Tibial nerve (tissue), 4 donors: ENCODE results near the gene ALKBH8. TPM values are rescaled to one million over a fixed set of nuclear protein-coding genes. Genes with fewer than 3 reads are reported as not detected.
"Not testable (repeated sequence)": the region's sequence is repeated elsewhere in the genome, so short reads cannot be mapped to it uniquely, and the experiment has no call there.

ENCODE experiments used
- DNase-seq, 2 donors: peaks; one replicate each; pipeline ENCODE4 v3.0.0-alpha.2; 2019; ENCODE audit warnings: low spot score in 2 of 2
- H3K27ac ChIP-seq, 4 donors: fragments of 200-600 bp; sonication (generic) in 3 of 4; one replicate each; pipeline ENCODE4 v1.5.1; 2017 to 2019; ENCODE audit warnings: mild to moderate bottlenecking in 1 of 4
- H3K27me3 ChIP-seq, 2 donors: fragments of 200-600 bp; sonication (generic) in 1 of 2; one replicate each; pipeline versions ENCODE4 v1.5.1 to v1.6.0; 2017 to 2019
- H3K36me3 ChIP-seq, 3 donors: fragments of 200-600 bp; sonication (generic); one replicate each; pipeline ENCODE4 v1.5.1; 2018 to 2019
- H3K4me1 ChIP-seq, 4 donors: fragments of 200-600 bp; sonication (generic) in 3 of 4; one replicate each; pipeline ENCODE4 v1.5.1; 2017 to 2019
- H3K4me3 ChIP-seq, 4 donors: fragments of 200-600 bp; sonication (generic) in 3 of 4; one replicate each; pipeline ENCODE4 v1.5.1; 2017 to 2019; ENCODE audit warnings: mild to moderate bottlenecking in 1 of 4, moderate library complexity in 1 of 4
- H3K9me3 ChIP-seq, 4 donors: fragments of 200-600 bp; sonication (generic) in 3 of 4; one replicate each; pipeline ENCODE4 v1.5.1; 2017 to 2019
- CTCF ChIP-seq, 5 experiments: fragments of 200-600 bp in 3 of 5; fragments of 450-650 bp in 2 of 5; sonication (generic) in 3 of 5; IDR thresholded peaks; one replicate each; pipeline ENCODE4 v1.5.1; 2016 to 2019; ENCODE audit warnings: antibody characterized with exemption in 5 of 5, mild to moderate bottlenecking in 3 of 5, moderate library complexity in 2 of 5
- EP300 ChIP-seq, 2 donors: sonication (generic); formaldehyde crosslinking; IDR thresholded peaks; one replicate each; pipeline ENCODE4 v1.6.1; 2017; ENCODE audit warnings: antibody characterized with exemption in 2 of 2, mild to moderate bottlenecking in 1 of 2
- POLR2A ChIP-seq, 2 donors: fragments of 450-650 bp; IDR thresholded peaks; one replicate each; pipeline ENCODE4 v1.6.1; 2017; ENCODE audit warnings: antibody characterized with exemption in 2 of 2, mild to moderate bottlenecking in 2 of 2, moderate library complexity in 2 of 2
- WGBS, 2 donors: methylation state at CpG; one replicate each; pipeline ENCODE4 v1.1.5; 2018; 5-methylcytosine and 5-hydroxymethylcytosine counted together
- total RNA-seq, 4 donors: library from RNA; depleted of rRNA; stranded (reverse); fragments of >200 nt; gene quantifications; one replicate each; pipeline ENCODE4 v1.1.0, GENCODE V29; 2016

The ALKBH8 gene
- total RNA-seq, 4 donors from 2014 or later: 3.6 to 6.3 (median 5.5) TPM

GRCh38 chr11:107467696-107468095, 97.8 kb downstream of the ALKBH8 start:
- no peaks in the 10 kb centered on the region for H3K4me1 ChIP-seq
- TF ChIP-seq EP300 (IDR thresholded peaks at IDR 0.05): no peak
- TF ChIP-seq POLR2A (IDR thresholded peaks at IDR 0.05): no peak
- no peak for TF ChIP-seq CTCF (IDR thresholded peaks at IDR 0.05)
- H3K9me3 ChIP-seq: peaks cover 0 to 7% (median 0%) of the 10 kb centered on the region in 4 donors
- peaks cover 0 to 8% of the 10 kb centered on the region in 2 donors for H3K27me3 ChIP-seq
- H3K36me3 ChIP-seq: no peaks in the 10 kb centered on the region
- H3K4me3 ChIP-seq: no peak overlapping the region
- no peak overlapping the region for H3K27ac ChIP-seq
- WGBS, 2 donors: 64 to 73% methylated on average over 1 of the region's 1 CpG
- no peak for DNase-seq

DNA sequence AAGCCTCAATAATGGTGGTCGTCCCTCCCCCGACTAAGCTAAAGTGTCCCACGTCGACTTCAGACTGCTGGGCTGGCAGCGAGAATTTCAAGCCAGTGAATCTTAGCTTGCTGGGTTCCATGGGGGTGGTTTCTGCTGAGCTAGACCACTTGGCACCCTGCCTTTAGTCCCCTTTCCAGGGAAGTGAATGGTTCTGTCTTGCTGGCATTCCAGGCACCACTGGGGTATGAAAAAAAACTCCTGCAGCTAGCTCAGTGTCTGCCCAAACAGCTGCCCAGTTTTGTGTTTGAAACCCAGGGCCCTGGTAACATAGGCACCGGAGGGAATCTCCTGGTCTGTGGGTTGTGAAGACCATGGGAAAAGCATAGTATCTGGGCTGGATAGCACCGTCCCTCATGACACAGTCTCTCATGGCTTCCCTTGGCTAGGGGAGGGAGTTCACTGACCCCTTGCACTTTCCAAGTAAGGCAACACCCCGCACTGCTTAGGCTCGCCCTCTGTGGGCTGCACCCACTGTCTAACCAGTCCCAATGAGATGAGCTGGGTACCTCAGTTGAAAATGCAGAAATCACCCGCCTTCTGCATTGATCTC, 99.2 kb downstream of the ALKBH8 start:
- H3K36me3 ChIP-seq, H3K4me3 ChIP-seq, H3K27ac ChIP-seq, DNase-seq, H3K27me3 ChIP-seq, H3K4me1 ChIP-seq, H3K9me3 ChIP-seq: not testable (repeated sequence)
- 71 to 91% methylated on average over 10 of the region's 10 CpGs for WGBS, 2 donors

DNA sequence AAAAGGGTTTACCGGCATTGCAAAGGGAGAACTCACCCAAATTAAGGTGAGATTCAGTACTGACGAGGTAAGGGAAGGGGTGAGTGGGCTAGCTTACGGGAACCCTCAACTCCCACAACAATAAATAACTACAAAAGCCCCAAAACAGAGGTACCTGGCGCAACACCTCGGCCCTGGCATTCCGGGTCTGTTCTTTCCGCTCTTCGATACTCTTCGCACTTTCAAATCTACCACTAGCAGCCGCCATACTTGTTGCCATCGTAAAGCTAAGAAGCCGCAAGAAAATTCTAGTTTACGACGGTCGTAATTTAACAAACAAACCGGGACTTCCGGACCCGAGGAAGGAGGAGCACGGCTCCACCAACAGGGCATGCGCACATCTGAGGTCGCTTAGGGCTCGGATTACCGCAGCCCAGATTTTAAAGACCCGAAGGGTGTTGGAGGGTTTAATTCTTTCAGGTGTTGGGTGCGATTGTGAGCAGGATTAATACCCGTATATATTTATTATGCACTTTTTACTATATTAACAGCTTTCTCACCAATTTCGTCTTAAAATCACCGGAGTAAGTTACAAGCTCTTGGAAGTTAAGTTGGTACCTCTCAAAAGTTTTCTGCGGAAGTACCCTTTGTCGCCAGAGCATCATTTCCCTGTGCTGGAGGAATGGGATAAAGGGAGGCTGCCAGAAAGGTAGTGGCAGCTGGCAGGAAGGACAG, 107.8 kb downstream of the ALKBH8 start, which contains the start of gene CWF19L2:
Gene CWF19L2 (minus strand): TSS at position 268 of the 714 bp plus-strand sequence. CDS start 9 bp downstream, at position 259.
- Histone ChIP-seq H3K4me1 (peaks cover 0 to 24% (median 14%) of the 10 kb centered on the region in 4 donors), H3K27me3 (no peaks in the 10 kb centered on the region), H3K27ac (peak within 1 kb of the TSS; percentile 63 to 89 (median 68)), H3K9me3 (no peaks in the 10 kb centered on the region), H3K36me3 (peaks cover 0 to 16% (median 0%) of the 10 kb centered on the region in 3 donors), H3K4me3 (peak within 1 kb of the TSS; percentile 64 to 84 (median 74))
- TF ChIP-seq EP300 (IDR thresholded peaks at IDR 0.05): peak; percentile 70 to 94
- TF ChIP-seq POLR2A (IDR thresholded peaks at IDR 0.05): peak in 1 of 2 donors; percentile 47
- peak in 1 of 5 experiments; percentile 27 for TF ChIP-seq CTCF (IDR thresholded peaks at IDR 0.05)
- 1% methylated on average over 30 of the region's 30 CpGs for WGBS, 2 donors
- peak; percentile 66 to 80 for DNase-seq

GRCh38 chr11:107457205-107457557, 108.4 kb downstream of the ALKBH8 start:
- TF ChIP-seq POLR2A (IDR thresholded peaks at IDR 0.05) (no peak), EP300 (IDR thresholded peaks at IDR 0.05) (no peak), CTCF (IDR thresholded peaks at IDR 0.05) (no peak)
- peaks cover 0 to 22% (median 0%) of the 10 kb centered on the region in 3 donors for H3K36me3 ChIP-seq
- H3K9me3 ChIP-seq: no peaks in the 10 kb centered on the region
- no peaks in the 10 kb centered on the region for H3K27me3 ChIP-seq
- 0 to 1% methylated on average over 6 of the region's 6 CpGs for WGBS, 2 donors
- no peak for DNase-seq
- H3K4me3 ChIP-seq: peak overlapping the region; percentile 64 to 84 (median 74)
- peak overlapping the region; percentile 63 to 89 (median 68) for H3K27ac ChIP-seq
- peaks cover 0 to 24% (median 14%) of the 10 kb centered on the region in 4 donors for H3K4me1 ChIP-seq

DNA sequence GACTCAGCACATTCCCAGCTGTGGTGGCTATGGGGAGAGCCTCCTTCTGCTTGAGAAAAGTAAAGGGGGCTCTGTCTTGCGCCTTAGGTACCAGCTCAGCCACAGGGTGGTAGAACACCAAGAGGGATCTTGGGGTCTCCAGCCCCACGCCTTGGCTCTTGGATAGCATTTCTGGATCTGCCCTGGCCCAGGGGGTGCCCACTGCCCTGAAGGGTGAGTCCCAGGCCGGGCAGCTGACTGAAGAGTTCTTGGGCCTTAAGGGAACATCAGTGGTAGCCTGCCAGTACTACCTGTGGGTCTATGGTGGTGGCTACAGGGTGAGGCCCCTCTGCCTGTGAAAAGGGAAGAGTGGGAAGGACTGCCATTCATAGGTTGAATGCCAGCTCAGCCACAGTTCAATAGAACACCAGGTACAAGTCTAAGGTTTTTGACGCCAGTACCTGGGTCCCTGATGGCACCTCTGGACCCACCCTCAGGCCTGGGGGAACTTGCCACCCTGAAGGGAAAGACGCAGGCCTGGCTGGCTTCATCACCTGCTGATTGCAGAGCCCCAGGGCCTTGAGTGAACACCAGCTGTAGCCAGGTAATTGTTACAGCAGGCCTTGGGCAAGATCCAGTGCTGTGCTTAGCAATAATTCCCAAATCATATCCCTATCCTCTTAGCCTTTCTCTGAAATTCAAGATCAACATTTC, 111.8 kb downstream of the ALKBH8 start:
- H3K36me3 ChIP-seq: peaks cover 0 to 29% (median 0%) of the 10 kb centered on the region in 3 donors
- H3K9me3 ChIP-seq: no peaks in the 10 kb centered on the region
- no peak overlapping the region for H3K4me3 ChIP-seq
- DNase-seq: no peak
- WGBS, 2 donors: 93 to 98% methylated on average over 5 of the region's 5 CpGs
- TF ChIP-seq POLR2A (IDR thresholded peaks at IDR 0.05): no peak
- no peaks in the 10 kb centered on the region for H3K27me3 ChIP-seq
- H3K4me1 ChIP-seq: peaks cover 0 to 24% (median 14%) of the 10 kb centered on the region in 4 donors
- no peak overlapping the region for H3K27ac ChIP-seq

Other genes starting within 250 kb of the ALKBH8 start
- 10 to 100 TPM; 28.0 to 40.5 (median 32.5) TPM for gene CWF19L2, start 107.9 kb downstream of the ALKBH8 start, total RNA-seq
- gene ELMOD1, start 25.4 kb upstream of the ALKBH8 start, total RNA-seq: 1 to 10 TPM in 2 of 4 donors, under 1 TPM in 2; 0.30 to 1.2 (median 0.85) TPM
- gene SLN, start 146.3 kb upstream of the ALKBH8 start, total RNA-seq: 1 to 10 TPM in 2 of 4 donors, not detected in 2; 1.5 to 7.5 TPM